ENCODE results near the gene MTIF3.

Gene MTIF3

DNA sequence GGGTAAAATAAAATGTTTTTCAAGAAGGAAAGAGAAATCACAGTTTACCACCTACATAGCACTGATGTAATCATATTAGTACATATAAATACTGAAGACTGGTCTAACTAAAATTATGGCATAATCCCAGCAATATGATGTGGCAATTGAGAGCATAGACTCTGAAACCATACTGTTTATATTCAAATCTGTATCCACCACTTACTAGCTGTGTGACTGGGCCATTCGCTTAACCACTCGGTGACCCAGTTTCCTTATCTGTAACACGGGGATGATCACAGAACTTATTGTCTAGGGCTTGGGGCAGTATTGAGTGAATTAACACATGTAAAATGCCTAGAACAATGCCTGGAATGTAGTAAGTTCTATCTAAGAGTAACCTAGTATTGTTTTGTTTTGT is 39.0 kb downstream of the MTIF3 start:
- DNase-seq (ENCODE audit: low spot score) = no peak
- TF ChIP-seq, protein P1, sequence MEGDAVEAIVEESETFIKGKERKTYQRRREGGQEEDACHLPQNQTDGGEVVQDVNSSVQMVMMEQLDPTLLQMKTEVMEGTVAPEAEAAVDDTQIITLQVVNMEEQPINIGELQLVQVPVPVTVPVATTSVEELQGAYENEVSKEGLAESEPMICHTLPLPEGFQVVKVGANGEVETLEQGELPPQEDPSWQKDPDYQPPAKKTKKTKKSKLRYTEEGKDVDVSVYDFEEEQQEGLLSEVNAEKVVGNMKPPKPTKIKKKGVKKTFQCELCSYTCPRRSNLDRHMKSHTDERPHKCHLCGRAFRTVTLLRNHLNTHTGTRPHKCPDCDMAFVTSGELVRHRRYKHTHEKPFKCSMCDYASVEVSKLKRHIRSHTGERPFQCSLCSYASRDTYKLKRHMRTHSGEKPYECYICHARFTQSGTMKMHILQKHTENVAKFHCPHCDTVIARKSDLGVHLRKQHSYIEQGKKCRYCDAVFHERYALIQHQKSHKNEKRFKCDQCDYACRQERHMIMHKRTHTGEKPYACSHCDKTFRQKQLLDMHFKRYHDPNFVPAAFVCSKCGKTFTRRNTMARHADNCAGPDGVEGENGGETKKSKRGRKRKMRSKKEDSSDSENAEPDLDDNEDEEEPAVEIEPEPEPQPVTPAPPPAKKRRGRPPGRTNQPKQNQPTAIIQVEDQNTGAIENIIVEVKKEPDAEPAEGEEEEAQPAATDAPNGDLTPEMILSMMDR (IDR thresholded peaks at IDR 0.05; ENCODE audit: extremely low read depth, missing control alignments) = no peak

DNA sequence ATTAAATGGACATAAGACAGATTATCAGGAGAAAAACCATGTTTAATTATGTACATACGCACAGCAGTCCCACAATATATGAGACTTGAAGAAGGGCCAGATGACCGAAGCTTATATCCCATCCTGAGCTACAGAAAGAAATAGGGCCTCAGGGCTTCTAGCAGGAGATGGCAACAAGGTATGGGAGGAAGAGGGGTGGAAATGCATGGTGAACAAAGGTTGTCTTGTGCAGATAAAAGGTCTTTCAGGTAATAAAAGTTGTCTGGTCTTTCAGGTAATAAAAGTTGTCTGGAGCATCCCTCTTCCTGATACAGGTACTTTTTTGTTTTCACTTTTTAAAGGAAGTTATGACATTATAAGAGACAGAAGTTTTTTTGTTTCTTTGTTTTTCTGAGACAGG is 41.4 kb downstream of the MTIF3 start:
- DNase-seq (ENCODE audit: low spot score) = no peak
- TF ChIP-seq, protein P1 (IDR thresholded peaks at IDR 0.05; ENCODE audit: extremely low read depth, missing control alignments) = no peak

DNA sequence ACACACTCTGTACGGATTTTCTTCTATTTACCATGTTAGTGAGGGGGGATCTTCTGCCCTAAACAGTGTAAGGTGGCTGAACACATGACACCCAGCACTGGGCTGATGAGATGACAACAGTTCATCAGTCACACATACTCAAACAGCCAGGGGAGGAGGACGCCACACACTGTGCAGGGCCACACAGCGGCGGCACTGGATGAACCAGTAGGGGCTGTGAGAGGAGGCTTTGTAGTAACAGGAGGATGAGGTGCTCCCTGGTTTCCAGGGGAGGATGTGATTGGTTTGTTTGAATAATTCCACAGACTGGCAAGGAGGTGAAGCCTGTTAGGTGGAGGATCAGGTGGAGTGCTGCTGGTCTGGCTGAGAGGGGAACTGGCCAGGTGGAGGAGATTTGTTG is 42.3 kb downstream of the MTIF3 start:
- TF ChIP-seq, protein P1 (IDR thresholded peaks at IDR 0.05; ENCODE audit: extremely low read depth, missing control alignments) = no peak
- no peak for DNase-seq (ENCODE audit: low spot score)

DNA sequence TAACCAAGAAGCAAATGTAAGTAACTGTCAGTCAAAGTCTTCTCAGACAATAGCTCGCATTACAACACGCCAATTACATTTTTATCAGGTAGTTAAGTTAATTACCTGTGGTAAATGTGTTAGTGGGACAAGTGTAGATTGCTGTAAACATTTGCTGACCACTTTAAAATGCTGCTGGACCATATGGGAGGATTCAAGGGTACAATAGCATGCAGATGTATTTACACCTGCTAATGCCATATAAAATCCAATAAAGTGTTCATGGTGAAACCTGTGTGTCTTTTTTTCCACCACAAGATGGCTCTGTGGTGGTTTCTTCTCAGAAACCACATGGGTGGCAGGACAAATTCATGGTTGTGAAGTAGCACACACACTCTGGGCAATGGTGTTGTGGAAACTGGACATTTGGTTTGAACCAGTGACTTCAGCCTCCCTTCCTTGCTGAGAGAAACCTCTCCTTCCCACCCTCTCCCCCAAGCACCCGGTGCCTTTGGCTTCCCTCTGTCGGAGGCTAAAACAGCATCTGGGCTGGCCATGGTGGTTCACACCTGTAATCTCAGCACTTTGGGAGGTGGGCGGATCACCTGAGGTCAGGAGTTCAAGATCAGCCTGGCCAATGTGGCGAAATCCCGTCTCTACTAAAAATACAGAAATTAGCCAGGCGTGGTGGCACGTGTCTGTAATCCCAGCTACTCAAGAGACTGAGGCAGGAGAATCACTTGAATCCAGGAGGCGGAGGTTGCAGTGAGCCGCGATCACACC is 44.0 kb downstream of the MTIF3 start:
- peak; percentile 45 for DNase-seq (ENCODE audit: low spot score)

DNA sequence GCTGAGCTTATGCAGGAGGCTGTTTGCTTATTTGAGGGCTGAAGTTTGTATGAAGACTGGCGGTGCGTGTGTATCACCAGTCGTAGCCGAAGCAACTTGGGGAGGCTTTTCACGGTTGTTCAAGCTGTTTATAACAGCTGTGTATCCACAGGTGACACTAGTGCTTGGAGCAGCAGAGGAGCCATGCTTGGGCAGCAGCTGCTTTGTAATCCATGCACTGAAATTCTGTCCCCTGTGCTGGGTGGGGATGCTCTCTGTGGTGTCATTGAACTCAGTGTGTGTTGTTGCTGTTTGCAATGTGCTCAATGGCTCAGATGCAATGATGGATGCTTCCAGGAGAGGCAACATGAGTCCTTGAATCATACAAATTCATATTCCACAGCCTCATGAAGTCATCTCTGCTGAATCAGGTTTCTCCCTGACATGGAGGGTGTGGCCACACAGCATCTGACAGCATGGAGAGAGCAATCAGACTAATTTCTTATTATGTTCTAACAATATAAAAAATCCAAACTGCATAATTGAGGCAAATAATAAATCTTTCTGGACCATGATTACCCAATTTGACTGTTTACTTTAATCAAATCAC is 44.7 kb downstream of the MTIF3 start:
- TF ChIP-seq, protein P1 (IDR thresholded peaks at IDR 0.05; ENCODE audit: extremely low read depth, missing control alignments) = no peak
- DNase-seq (ENCODE audit: low spot score) = no peak

More for the DNA sequence above, 44.0 kb downstream of the MTIF3 start:
- TF ChIP-seq, protein P1 (IDR thresholded peaks at IDR 0.05; ENCODE audit: extremely low read depth, missing control alignments) = no peak

DNA sequence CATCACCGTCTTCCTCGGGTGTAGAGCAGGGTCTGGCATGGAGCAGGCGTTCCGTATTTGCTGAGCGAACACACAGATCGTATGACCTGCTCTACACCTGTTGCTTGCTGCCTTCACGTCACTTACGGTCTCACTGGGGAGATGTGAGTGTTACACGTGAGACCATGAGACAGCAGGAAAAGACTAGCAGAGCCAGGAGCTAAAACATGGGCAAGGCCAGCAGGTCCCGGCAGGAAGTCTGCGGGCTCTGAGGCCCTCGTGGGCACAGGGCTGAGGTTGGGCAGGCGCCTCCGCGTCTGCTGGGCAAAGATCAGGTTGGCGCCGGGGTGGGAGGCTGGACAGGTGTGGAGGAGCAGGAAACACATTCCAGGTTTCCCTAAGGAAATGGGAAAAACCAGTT is 45.7 kb downstream of the MTIF3 start:
- TF ChIP-seq, protein P1 (IDR thresholded peaks at IDR 0.05; ENCODE audit: extremely low read depth, missing control alignments) = no peak
- DNase-seq (ENCODE audit: low spot score) = no peak

DNA sequence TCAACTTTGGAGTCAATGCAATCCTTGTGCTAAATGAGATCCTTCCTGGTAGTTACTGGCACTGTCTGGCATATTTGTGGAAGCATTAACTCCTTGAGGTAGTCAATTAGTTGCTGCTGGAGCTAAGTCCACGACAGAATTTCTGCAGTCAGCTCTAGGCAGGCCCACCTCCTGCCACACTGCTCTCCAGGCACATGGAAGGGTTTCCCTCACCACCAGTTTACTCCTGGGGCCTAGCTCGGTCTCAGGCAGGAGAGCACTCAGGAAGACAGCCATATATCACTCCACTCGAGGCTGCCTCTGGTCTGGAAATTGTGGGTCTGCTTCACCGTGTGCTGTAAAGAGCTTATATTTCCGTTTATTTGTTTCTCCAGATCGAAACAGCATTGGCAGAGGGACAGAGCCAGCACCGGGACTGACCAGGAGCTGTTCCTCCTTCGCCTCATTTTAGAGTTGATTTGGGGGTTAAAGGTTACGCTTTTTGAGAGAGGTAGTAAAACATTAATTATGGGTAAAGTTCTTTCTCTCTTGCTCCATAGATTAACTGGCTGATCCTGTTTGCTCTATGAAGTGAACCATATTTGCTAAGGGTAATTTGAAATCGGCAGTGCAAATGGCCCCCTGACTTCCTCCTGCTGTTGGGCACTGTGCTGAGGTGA is 46.5 kb downstream of the MTIF3 start:
- DNase-seq (ENCODE audit: low spot score) = no peak
- TF ChIP-seq, protein P1 (IDR thresholded peaks at IDR 0.05; ENCODE audit: extremely low read depth, missing control alignments) = no peak
